Suppressor macrophage treated with lipopolysaccharide for 4 hours (primary cell): ENCODE measurements around the gene RALBP1.
"Not testable (repeated sequence)": the region's sequence is repeated elsewhere in the genome, so short reads cannot be mapped to it uniquely, and the experiment has no call there.

Source experiments
- DNase-seq: peaks from one replicate; pipeline ENCODE4 v3.0.0-alpha.2; 2020

The RALBP1 gene

DNA sequence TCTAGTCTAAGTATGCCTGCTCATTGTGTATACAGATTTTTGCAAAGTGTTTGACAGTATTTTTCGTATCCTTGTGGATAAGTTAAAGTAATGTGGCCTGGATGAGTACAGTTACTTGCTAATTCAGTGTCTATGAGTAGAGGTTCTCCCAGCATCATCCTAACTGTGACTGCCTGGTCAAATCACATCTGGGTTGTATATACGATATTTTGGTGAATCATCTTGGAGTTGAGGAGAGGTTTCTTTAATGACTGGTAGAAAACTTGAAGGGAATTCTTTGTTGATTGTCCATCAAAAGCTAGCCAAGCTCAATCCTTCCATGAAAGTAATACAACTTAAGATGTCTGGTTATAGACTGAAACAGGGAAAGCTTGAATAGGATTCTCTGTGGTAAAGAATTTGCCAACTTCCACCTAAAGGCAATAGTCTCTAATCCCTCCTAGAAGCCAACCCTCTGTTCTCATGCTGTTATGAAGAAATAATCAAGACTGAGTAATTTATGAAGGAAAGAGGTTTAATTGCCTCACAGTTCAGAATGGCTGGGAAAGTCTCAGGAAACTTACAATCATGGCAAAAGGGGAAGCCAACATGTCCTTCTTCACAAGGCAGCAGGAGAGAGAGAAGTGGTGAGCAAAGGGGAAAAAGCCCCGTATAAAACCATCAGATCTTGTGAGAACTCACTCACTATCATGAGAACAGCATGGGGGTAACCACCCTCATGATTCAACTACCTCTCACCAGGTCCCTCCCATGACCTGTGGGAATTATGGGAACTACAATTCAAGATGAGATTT lies 19.4 kb upstream of the RALBP1 start:
- DNase-seq, result no peak

DNA sequence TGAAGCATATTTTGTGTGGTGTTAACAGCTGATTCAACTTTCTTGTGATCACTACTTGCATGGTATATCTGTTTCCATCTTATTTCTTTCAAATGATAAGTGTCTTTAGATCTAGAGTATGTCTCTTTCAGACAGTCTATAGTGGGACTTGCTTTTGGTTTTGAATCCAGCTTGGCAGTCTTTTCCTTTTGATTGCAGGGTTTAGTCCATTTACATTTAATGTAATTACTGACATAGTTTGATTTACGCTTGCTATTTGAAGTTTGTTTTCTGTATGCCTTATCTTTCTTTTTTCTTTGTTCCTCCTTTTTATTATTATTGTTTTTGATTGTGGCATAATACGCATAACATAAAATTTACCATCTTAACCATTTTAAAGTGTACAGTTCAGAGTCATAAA lies 9.2 kb upstream of the RALBP1 start:
- DNase-seq, result no peak

DNA sequence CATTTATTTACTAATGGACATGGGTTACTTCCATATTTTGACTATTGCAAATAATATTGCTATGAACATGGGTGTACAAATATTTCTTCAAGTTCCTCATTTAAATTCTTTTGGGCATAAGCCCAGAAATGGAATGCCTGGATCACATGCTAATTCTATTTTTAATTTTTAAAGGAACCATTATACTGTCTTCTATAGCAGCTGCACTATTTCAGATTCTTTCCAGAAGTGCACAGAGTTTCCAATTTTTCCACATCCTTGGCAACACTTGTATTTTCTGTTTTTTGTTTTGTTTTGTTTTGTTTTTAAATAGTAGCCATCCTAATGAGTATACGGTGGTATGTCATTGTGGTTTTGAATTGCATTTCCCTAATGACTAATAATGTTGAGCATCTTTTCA lies 8.5 kb upstream of the RALBP1 start:
- peak; percentile 55 for DNase-seq

DNA sequence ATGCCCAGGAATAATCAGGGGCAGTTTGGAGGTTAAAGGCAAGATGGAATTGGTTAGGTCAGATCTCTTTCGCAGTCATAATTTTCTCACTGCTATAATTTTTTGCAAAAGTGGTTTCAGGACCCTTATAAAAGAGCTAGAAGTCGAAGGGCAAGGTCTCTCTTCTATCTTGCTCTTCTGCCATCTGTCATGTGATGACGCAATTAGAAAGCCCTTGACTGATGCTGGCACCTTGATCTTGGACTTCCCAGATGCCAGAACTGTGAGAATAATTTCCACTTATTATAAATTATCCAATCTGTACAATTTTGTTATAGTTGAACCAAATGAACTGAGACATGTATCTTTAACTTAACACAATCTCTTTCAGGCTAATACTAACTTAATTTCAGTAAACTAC lies 6.3 kb upstream of the RALBP1 start:
- no peak for DNase-seq

DNA sequence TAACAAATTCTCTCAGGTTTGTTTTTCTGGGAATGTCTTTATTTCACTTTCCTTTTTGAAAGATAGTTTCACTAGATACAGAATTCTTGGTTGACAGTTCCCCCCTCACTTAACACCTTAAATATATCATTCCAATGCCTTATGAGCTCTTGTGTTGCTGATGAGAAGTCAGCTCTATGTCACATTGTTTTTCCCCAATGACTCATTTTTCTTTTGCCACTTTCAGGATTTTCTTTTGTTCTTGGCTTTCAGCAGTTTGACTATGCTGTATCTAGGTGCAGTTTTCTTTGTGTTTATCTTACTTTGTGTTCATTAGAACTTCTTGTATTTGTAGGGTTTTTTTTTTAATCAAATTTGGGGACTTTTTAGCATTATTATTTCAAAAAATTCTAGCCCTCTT lies 5.6 kb upstream of the RALBP1 start:
- DNase-seq, result peak; percentile 29

DNA sequence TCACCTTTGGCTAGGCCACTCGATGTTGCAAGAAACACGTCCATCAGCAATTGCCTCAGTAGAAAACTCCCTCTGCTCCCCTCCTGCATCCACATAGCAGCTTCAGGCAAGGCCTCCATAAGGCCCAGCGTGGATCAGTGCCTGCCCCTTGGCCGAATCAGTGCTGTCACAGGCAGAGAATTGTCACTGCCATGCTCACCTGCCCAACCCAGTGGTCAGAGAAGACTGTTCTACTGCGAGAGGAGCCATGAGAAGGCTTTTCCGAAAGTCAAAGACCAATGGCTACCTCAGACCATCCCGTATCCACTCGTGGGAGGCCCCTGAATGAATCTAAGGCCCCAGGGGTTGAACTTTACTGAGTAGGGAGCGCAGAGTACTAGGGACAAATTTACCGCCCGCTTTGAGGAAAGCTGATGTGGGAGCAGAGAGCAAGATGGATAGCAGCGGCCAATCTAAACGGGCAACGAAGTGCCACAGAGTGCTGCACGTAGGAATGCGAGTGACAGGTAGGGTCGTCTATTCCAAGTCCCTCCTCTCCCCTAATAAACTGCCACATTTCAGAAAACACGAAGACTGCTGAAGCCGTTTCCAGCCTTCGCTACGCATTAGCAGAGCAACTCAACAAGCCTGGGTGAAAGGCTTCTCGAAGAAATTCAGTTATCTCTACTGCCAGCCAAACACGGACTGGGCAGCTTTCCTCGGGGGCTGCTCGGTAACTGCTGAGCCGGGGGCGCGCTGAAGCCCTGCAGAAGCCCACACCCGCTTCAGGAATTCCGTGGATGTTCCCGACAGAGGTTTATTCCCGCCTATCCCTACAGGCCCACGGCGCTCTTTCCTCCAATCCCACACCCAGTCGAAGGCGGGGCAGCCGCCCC lies 968 bp upstream of the RALBP1 start:
- no peak for DNase-seq

DNA sequence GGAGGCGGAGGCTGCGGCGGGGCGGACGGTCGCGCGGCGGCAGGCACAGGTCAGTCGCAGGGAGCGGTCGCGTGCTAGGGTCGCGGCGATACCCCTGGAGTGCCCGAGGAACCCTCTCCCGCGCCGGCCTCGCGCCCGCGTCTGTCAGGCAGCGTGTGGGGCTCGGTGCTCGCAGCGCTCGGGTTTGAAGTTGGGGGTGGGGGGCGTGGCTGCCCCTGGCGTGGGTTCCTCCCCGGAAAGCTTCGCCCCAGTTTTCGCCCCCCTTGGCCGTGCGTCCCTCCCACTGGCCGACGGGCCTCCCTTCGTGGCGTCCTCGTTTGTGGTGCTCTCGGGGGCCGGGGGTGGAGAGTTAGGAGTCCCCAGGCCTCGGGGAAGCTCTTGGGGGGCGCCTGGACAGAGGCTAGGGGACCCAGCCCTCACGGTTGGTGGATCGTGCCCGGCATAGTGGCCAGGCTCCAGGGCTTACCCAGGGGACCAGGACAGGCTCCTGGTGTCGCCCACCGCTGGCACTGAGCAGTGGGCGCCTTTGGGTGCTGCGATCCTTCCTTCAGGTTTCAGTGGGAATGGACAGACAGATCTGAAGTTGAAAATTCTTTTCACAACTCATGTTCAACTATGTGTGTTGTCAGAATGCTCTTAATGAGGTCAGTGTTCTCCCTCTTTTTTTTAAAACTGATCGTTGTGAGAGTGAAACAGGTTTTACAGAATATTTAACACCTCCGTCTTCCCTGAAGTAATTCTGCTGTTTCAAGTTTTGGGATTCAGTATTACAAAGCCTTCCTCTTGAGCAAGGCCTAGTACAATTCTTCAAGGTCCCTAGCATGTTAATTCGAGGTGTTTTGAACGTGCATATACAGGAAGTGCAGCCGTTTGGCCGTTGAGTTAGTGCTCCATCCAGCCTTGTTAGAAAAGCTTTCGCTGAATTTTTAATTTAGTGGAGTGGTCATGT lies 604 bp downstream of the RALBP1 start:
- peak; percentile 31 for DNase-seq

DNA sequence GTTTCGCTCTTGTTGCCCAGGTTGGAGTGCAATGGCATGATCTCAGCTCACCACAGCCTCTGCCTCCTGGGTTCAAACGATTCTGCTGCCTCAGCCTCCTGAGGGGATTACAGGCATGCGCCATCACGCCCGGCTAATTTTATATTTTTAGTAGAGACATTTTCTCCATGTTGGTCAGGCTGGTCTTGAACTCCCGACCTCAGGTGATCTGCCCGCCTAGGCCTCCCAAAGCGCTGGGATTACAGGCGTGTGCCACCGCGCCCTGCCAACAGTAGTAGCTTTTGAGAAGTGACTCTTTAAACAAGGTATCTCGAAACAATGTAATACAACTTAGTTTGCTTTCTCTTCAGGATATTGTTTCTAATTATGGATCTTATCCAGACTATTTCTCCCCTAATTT lies 1.6 kb downstream of the RALBP1 start:
- DNase-seq, result not testable (repeated sequence)

DNA sequence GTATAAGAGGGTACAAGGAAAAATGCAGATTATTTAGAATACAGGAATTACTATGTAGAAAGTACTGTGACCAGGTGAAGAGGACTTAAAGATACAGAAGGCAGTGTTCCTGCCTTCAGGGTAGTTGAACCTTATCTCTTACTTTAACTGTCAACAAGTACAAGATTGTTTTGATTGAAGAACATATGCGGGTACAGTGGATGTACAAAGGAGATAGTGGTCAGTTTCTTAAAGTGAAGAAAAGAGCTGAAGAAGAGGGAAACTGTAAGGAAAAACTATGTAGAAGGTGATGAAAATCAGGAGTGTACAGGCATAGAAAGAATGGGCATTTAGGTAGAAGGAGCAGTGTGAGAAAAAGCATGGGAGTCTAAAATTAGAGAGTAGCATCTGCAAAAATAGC lies 2.2 kb downstream of the RALBP1 start:
- DNase-seq, result no peak

DNA sequence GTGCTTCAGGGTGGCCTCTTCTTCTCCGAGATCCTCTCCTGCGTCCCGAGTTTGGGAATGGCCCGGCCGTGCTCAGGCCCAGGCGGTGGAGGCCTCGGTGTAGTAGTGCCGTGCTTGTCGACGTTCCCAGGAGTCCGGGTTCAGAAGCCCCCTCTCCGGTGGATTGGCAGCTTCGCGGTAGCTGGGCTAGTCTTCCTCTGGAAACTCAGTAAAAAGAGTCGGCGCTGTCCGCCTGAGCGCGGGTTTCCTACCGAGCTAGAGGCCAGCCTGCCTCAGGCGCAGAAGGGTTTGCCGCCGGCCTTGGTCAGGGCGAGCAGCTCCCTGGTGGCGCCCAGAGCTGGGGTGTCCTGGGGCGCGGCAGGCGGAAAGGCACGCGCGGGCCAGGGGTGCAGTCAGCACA lies 3.2 kb downstream of the RALBP1 start:
- DNase-seq, result no peak

DNA sequence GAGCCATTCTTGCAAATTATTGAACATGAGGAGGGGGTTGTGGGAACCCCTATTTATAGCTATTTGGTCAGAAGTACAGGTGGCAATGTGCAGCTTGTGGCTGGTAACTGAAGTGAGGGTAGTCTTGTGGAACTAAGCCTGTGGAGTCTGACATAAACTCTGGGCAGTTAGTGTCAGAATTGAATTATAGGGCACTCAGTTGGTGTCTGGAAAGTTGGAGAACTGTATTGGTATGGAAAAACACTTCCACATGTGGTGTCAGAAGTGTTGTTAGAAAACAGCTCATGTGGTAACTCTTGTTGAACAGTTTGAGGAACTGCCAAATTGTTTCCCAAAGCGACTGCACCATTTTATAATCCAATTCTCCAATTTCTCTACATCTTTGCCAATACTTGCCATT lies 7.5 kb downstream of the RALBP1 start:
- peak; percentile 22 for DNase-seq

DNA sequence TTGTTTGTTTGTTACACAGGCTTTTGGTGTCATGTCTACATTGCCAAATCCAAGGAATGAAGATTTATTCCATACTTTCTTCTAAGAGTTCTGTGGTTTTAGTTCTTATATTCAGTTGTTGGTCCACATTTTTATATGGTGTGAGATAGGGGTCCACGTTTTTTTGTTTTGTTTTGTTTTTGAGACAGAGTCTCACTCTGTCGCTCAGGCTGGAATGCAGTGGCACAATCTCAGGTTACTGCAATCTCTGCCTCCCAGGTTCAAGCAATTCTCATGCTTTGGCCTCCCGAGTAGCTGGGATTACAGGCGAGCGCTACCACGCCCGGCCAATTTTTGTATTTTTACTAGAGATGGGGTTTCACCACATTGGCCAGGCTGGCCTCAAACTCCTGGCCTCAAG lies 8.2 kb downstream of the RALBP1 start:
- no peak for DNase-seq

DNA sequence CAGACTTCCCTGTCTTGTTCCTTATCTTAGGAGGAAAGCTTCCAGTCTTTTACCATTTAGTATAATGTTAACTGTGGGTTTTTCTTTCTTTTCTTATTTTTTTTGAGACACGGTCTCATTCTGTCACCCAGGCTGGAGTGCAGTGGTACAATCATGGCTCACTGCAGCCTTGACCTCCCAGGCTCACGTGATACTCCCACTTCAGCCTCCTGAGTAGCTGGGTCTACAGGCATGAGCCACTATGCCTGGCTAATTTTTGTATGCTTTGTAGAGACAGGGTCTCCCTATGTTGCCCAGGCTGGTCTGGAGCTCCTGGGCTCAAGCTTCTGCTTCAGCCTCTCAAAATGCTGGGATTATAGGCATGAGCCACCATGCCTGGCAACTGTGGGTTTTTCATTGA lies 9.5 kb downstream of the RALBP1 start:
- peak; percentile 28 for DNase-seq

DNA sequence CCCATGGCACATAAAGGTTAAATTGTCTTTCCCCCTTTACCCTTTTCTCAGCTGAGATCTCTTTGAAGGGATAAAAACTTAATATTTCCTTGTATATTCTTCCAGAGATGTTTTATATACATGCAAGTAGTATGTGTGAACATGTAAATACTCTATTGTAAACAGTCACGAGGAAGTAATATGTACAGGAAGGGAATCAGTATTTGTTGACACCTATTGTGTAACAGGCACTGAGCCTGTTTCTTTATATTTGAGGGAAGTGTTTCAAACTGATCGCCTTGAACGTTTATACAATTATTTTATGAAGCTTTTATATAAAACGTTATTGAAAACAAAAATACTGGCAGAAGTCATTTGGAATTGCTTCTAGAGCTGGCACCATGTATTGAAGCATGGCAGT lies 13.2 kb downstream of the RALBP1 start:
- peak; percentile 21 for DNase-seq

DNA sequence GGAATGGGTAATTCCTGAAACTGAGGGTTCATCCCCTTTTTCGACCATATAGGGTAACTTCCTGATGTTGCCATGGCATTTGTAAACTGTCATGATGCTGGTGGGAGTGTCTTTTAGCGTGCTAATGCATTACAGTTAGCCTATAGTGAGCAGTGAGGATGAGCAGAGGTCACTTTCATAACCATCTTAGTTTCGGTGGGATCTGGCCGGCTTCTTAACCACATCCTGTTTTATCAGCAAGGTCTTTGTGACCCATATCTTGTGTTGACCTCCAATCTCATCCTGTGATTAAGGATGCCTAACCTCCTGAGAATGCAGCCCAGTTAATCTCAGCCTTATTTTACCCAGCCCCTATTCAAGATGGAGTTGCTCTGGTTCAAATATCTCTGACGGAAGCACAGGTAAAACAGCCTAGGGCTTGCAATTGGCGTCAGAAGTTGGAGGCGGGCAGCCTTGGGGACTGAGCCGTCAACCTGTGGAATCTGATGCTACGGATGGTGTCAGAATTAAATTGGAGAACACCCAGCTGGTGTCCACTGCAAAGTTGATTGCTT lies 19.5 kb downstream of the RALBP1 start:
- DNase-seq, result peak; percentile 68

DNA sequence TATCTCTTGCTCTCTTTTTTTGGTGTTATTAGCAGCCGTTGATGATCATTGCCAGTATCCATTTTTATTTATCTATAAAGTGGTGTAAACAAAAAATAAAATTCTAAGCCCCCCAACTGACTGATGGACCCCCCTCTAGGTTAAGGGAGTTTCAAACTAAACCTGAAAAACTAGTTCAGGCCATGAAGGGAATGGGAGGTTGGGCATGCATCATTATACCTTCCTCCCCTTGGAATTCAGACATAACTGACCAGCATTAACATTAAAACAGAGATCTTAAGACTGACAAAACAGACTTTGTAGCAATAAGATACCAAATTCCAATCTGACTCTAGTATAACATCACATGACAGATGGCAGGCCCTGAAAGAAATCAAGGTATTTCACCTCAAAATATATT lies 20.2 kb downstream of the RALBP1 start:
- no peak for DNase-seq

DNA sequence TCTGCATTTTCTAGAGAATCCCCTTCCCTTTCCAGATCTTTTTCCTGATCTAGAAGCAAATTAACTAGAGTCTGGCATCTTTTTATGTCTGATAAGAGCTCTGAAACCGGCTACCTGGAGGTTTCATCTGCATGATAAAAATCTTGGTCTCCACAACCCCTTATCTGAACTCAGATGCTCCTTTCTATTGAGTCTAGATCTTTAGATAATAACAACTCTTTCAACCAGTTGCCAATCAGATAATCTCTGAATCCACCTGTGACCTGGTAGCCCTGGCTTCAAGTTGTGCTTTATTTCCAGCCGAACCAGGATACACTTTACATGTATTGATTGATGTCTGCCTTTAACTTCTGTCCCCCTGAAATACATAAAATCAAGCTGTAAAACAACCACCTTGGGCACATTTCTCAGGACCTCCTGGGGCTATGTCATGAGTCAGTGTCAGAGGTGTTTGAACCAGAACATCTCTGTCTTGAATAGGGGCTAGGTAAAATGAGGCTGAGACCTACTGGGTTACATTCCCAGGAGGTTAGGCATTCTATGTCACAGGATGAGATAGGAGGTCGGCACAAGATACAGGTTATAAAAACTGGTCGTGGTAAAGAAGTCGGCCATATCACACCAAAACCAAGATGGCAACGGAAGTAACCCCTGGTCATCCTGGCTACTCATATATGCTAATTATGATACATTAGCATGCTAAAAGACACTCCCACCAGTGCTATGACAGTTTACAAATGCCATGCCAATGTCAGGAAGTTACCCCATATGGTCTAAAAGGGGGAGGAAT lies 20.8 kb downstream of the RALBP1 start:
- DNase-seq, result no peak

DNA sequence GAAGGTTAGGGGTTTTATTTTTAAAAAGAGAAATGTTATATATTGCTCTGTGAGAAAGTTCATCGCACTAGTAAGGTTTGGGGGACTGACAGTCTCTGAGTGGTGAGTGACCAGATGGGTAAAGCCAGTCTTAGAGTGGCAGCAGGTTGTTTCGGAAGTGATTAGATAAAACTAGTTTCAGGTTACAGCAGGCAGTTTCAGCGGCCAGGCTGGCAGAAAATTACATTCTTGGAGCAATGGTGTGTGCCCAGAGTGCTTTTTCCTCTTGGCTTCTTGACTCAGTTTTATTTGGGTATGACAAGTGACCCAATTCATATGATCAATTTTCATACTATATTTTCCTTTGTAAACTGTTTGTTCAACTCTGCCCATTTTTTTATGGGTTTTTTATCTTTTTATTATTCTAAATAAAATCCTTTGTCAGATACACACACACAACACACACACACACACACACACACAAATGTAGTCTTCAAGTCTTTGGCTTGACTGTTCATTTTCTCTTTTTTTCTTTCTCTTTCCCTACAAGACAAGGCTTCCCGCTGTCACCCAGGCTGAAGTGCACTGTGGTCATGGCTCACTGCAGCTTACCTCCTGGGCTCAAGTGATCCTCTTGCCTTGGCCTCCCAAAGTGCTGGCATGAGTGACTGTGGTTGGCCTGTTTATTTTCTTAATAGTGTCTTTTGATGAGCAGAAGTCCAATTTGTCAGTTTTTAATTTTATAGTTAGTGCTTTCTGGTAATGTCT lies 30.9 kb downstream of the RALBP1 start:
- no peak for DNase-seq

DNA sequence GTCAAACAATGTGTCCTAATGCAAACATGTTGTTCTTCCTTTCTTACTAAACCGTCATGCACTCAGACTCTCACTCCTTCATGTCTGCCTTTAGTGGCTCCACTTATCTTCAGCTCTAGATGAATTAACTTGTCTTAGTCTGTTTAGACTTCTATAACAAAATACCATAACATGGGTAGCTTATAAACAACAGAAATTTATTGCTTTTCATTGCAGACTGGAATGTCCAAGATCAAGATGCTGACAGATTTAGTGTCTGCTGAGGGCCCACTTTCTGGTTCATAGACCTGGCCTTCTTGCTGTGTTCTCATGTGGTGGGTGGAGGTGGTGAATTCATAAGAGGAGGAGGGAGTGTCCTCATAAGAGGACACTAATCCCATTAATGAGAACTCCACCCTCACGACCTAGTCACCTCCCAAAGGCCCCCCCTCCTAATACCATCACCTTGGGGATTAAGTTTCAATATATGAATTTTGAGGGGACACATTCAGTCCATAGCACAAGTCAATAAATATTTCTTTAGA lies 32.3 kb downstream of the RALBP1 start:
- no peak for DNase-seq

DNA sequence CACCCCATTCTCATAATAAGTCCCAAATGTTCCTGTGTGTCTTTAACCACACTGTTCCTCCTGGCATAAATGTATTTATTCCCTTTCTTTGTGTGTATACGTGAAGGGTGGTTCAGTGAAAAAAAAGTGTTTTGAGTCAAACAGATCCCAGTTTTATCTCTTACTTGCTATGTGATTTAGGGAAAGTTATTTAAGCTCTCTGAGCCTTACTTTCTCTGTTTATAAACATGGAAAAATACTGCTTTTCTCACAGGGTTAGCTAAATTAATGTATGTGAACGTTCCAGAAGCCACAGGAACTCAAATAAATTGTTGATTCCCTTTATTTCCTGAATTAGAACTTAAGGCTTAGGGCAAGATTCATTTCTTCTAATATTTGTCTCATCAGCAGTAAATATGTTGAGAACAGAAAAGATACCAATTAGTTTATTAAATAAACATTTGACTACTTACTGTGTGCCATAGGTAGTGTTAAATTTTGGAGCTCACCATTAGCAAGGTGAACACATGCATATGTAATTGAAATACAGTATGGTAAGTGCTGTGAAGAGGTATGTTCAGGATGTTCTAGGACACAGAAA lies 33.2 kb downstream of the RALBP1 start:
- no peak for DNase-seq
